ENCODE data around the gene PAEP.

The PAEP gene

DNA sequence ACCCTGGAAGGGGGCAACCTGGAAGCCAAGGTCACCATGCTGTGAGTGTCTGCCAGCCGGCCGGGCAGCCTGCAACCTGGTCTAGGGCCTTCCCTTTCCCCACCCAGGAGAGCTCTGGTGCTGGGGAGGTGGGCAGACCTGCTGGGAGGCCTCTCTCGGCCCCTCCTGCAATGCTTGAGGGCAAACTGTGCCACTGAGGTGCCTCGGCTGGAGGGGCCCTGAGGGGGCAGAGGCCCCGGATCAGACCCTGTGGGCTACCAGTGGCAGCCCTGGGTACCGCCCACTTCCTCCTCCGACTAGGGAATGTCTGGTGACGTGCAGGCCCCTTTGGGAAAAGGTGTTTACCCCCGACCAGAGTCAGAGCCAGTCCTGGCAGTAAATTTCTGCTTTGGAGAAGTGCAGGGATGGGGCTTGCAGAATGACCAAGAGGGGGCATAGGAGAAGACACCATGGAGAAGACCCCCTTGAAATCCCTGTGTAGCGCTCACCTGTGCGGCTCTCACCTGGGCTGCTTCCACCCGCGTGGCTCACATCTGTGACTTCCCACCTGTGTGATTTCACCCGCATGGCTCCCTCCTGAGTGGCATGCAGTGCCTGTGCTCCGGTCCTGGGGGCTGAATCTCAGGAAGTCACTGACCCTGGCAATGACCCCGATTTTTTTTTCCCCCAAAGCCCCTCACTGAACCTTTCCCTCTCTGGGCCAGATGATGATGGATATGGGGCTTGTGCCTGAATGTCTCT, 39.2 kb upstream of the PAEP start:
- no peaks in the 10 kb centered on the region for H3K9me3 ChIP-seq (ENCODE audit: insufficient read depth, low read length)
- H3K9ac ChIP-seq (ENCODE audit: insufficient read length, low read depth): no peak overlapping the region
- peaks cover 25% of the 10 kb centered on the region for H3K4me1 ChIP-seq (ENCODE audit: insufficient read depth, insufficient read length)
- H3K36me3 ChIP-seq (ENCODE audit: insufficient read depth, insufficient read length, low read length): no peaks in the 10 kb centered on the region
- H3K27me3 ChIP-seq (ENCODE audit: insufficient read depth, insufficient read length): no peaks in the 10 kb centered on the region
- TF ChIP-seq SUZ12 (IDR thresholded peaks at IDR 0.05; ENCODE audit: extremely low read depth, insufficient read depth, insufficient read length) (no peak), YY1 (IDR thresholded peaks at IDR 0.05; ENCODE audit: insufficient read depth, insufficient read length) (no peak), ZNF274 (IDR thresholded peaks at IDR 0.05; ENCODE audit: low read depth, low read length) (no peak)
- no peak overlapping the region for H3K4me3 ChIP-seq (ENCODE audit: insufficient read length, low read depth)
- DNase-seq (ENCODE audit: low read depth, low spot score): no peak

GRCh38 chr9:135522931-135523330, 38.6 kb upstream of the PAEP start:
- H3K9me3 ChIP-seq (ENCODE audit: insufficient read depth, low read length): no peaks in the 10 kb centered on the region
- no peaks in the 10 kb centered on the region for H3K27me3 ChIP-seq (ENCODE audit: insufficient read depth, insufficient read length)
- no peak overlapping the region for H3K4me3 ChIP-seq (ENCODE audit: insufficient read length, low read depth)
- no peak for DNase-seq (ENCODE audit: low read depth, low spot score)
- no peak overlapping the region for H3K9ac ChIP-seq (ENCODE audit: insufficient read length, low read depth)
- TF ChIP-seq YY1 (IDR thresholded peaks at IDR 0.05; ENCODE audit: insufficient read depth, insufficient read length) (no peak), ZNF274 (IDR thresholded peaks at IDR 0.05; ENCODE audit: low read depth, low read length) (no peak), SUZ12 (IDR thresholded peaks at IDR 0.05; ENCODE audit: extremely low read depth, insufficient read depth, insufficient read length) (no peak)
- H3K36me3 ChIP-seq (ENCODE audit: insufficient read depth, insufficient read length, low read length): no peaks in the 10 kb centered on the region
- peaks cover 25% of the 10 kb centered on the region for H3K4me1 ChIP-seq (ENCODE audit: insufficient read depth, insufficient read length)

GRCh38 chr9:135523521-135524129, 37.9 kb upstream of the PAEP start:
- Histone ChIP-seq H3K9me3 (ENCODE audit: insufficient read depth, low read length) (no peaks in the 10 kb centered on the region), H3K9ac (ENCODE audit: insufficient read length, low read depth) (no peak overlapping the region), H3K27me3 (ENCODE audit: insufficient read depth, insufficient read length) (no peaks in the 10 kb centered on the region), H3K4me3 (ENCODE audit: insufficient read length, low read depth) (no peak overlapping the region), H3K36me3 (ENCODE audit: insufficient read depth, insufficient read length, low read length) (no peaks in the 10 kb centered on the region), H3K4me1 (ENCODE audit: insufficient read depth, insufficient read length) (peaks cover 25% of the 10 kb centered on the region)
- DNase-seq (ENCODE audit: low read depth, low spot score): no peak
- TF ChIP-seq YY1 (IDR thresholded peaks at IDR 0.05; ENCODE audit: insufficient read depth, insufficient read length) (no peak), SUZ12 (IDR thresholded peaks at IDR 0.05; ENCODE audit: extremely low read depth, insufficient read depth, insufficient read length) (no peak), ZNF274 (IDR thresholded peaks at IDR 0.05; ENCODE audit: low read depth, low read length) (no peak)

DNA sequence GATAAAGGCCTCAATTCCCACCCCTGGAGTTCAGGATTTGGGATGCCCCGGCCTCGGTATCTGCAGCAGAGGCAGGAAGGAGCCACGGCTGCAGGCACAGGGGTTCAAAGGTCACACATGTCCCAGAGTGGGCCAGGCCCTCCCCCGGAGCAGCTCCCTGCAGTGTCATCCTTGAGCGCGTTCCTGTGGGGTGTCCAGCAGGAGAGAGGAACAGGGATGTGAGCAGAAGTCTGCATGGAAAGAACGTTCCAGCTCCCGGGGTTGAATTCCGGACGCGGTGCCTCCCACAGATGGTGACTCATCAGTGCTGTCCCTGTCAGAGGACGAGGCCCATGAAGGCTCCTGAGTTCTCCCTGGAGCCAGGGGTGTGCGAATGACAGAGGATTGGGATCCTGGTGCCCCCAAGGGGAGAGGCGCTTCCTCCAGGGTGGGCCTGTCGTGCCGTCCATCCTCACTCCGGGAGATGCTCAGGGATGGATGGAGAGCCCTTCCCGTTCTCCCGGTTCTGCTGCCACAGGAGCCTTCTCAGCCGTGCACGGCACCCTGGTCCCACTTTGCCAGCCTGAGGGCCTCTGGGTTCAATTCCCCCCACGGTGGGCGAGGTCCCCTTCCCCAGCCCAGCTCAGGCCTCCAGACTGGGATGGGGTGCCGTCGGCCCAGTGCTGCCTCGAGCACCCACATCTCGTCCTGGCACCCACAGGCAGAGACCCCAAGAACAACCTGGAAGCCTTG, 37.3 kb upstream of the PAEP start:
- no peak overlapping the region for H3K4me3 ChIP-seq (ENCODE audit: insufficient read length, low read depth)
- H3K9me3 ChIP-seq (ENCODE audit: insufficient read depth, low read length): no peaks in the 10 kb centered on the region
- no peaks in the 10 kb centered on the region for H3K27me3 ChIP-seq (ENCODE audit: insufficient read depth, insufficient read length)
- no peak for DNase-seq (ENCODE audit: low read depth, low spot score)
- no peak overlapping the region for H3K9ac ChIP-seq (ENCODE audit: insufficient read length, low read depth)
- H3K4me1 ChIP-seq (ENCODE audit: insufficient read depth, insufficient read length): peaks cover 25% of the 10 kb centered on the region
- no peaks in the 10 kb centered on the region for H3K36me3 ChIP-seq (ENCODE audit: insufficient read depth, insufficient read length, low read length)
- TF ChIP-seq YY1 (IDR thresholded peaks at IDR 0.05; ENCODE audit: insufficient read depth, insufficient read length) (no peak), ZNF274 (IDR thresholded peaks at IDR 0.05; ENCODE audit: low read depth, low read length) (no peak), SUZ12 (IDR thresholded peaks at IDR 0.05; ENCODE audit: extremely low read depth, insufficient read depth, insufficient read length) (no peak)

DNA sequence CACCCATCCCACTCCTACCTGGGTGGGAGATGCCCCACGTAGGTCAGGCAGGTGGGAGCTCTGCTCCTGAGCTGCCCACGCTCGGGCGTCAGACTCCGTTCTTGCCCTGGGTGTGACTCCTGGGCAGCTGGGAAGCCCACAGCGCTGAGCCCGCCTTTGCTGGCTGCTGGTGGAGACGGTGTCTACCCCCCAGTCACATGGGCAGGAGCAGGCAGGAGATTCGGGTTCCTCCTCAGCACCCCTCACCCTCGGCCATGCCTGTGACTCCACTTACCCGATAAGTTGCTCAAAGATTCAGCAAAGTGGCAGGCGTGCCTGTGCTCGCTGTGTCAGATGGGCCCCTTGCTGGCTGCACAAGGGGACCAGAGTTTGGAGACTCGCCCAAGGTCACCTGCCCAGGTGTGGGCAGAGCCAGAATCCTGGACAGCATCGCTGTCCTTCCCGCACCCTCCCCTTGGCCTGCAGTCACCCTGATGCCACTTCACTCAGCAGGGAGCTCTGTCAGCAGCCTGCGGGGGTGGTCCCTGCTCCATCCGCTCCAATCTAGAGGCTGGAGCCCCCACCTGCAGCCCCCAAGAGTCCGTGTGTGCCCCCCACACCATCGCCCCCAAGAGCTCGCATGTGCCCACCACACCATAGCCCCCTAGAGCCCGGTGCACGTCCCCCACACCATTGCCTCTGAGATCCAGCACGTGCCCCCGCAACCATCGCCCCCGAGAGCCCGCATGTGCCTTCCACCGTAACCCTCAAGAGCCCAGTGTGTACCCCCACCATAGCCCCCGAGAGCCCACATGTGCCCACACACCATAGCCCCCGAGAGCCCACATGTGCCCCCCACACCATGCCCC, 36.1 kb upstream of the PAEP start:
- Histone ChIP-seq H3K9ac (ENCODE audit: insufficient read length, low read depth) (no peak overlapping the region), H3K4me3 (ENCODE audit: insufficient read length, low read depth) (no peak overlapping the region), H3K36me3 (ENCODE audit: insufficient read depth, insufficient read length, low read length) (no peaks in the 10 kb centered on the region), H3K9me3 (ENCODE audit: insufficient read depth, low read length) (no peaks in the 10 kb centered on the region), H3K4me1 (ENCODE audit: insufficient read depth, insufficient read length) (peaks cover 25% of the 10 kb centered on the region), H3K27me3 (ENCODE audit: insufficient read depth, insufficient read length) (no peaks in the 10 kb centered on the region)
- DNase-seq (ENCODE audit: low read depth, low spot score): no peak
- no peak for TF ChIP-seq SUZ12 (IDR thresholded peaks at IDR 0.05; ENCODE audit: extremely low read depth, insufficient read depth, insufficient read length)
- TF ChIP-seq ZNF274 (IDR thresholded peaks at IDR 0.05; ENCODE audit: low read depth, low read length): no peak
- TF ChIP-seq YY1 (IDR thresholded peaks at IDR 0.05; ENCODE audit: insufficient read depth, insufficient read length): no peak

DNA sequence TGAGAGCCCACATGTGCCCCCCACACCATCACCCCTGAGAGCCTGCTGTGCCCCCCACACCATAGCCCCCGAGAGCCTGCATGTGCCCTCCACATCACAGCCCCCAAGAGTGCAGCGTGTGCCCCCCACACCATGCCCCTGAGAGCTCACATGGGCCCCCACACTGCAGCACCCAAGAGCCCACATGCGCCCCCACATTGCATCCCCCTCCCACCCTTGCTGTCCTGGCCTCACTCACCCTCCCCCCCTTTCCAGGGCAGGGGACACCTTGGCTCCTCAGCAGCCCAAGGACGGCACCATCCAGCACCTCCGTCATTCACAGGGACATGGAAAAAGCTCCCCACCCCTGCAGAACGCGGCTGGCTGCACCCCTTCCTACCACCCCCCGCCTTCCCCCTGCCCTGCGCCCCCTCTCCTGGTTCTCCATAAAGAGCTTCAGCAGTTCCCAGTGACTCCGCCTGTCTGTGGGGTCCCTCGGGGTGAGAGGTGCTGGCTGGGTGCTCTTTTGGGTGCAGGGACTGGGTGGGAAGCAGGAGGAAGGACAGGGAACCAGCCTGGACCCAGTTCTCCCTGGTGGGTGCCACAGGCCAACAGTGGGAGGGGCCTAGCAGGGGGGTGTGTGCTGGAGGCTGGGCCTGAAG, 35.3 kb upstream of the PAEP start:
- H3K9ac ChIP-seq (ENCODE audit: insufficient read length, low read depth): peak overlapping the region; percentile 44
- H3K4me1 ChIP-seq (ENCODE audit: insufficient read depth, insufficient read length): peaks cover 25% of the 10 kb centered on the region
- H3K4me3 ChIP-seq (ENCODE audit: insufficient read length, low read depth): no peak overlapping the region
- no peaks in the 10 kb centered on the region for H3K9me3 ChIP-seq (ENCODE audit: insufficient read depth, low read length)
- DNase-seq (ENCODE audit: low read depth, low spot score): no peak
- no peaks in the 10 kb centered on the region for H3K27me3 ChIP-seq (ENCODE audit: insufficient read depth, insufficient read length)
- no peak for TF ChIP-seq ZNF274 (IDR thresholded peaks at IDR 0.05; ENCODE audit: low read depth, low read length)
- no peak for TF ChIP-seq YY1 (IDR thresholded peaks at IDR 0.05; ENCODE audit: insufficient read depth, insufficient read length)
- TF ChIP-seq SUZ12 (IDR thresholded peaks at IDR 0.05; ENCODE audit: extremely low read depth, insufficient read depth, insufficient read length): no peak
- H3K36me3 ChIP-seq (ENCODE audit: insufficient read depth, insufficient read length, low read length): no peaks in the 10 kb centered on the region
